Frontal cortex (tissue), 4 donors: ENCODE results near the gene CEP97. TPM values are rescaled to one million over a fixed set of nuclear protein-coding genes. Genes with fewer than 3 reads are reported as not detected.
"Not testable (repeated sequence)": the region's sequence is repeated elsewhere in the genome, so short reads cannot be mapped to it uniquely, and the experiment has no call there.

Experiments used
- DNase-seq, 2 donors: peaks; one replicate each; pipeline ENCODE4 v3.0.0; 2012; ENCODE audit warnings: low spot score in 2 of 2
- FAIRE-seq: peaks from 2 replicates; lab custom pipeline; 2012; peaks lifted over from hg19 to GRCh38; lab: Jason Lieb, UNC
- total RNA-seq: library from RNA; depleted of rRNA; stranded (reverse); fragments of >200 nt; gene quantifications from one replicate; pipeline ENCODE4 v1.2.3, GENCODE V29; 2014
- donor health status: control.
- donor health status: control.
- donor health status: control.

Gene CEP97
- total RNA-seq, 1 donor from 2014 or later = 72.2 TPM

DNA sequence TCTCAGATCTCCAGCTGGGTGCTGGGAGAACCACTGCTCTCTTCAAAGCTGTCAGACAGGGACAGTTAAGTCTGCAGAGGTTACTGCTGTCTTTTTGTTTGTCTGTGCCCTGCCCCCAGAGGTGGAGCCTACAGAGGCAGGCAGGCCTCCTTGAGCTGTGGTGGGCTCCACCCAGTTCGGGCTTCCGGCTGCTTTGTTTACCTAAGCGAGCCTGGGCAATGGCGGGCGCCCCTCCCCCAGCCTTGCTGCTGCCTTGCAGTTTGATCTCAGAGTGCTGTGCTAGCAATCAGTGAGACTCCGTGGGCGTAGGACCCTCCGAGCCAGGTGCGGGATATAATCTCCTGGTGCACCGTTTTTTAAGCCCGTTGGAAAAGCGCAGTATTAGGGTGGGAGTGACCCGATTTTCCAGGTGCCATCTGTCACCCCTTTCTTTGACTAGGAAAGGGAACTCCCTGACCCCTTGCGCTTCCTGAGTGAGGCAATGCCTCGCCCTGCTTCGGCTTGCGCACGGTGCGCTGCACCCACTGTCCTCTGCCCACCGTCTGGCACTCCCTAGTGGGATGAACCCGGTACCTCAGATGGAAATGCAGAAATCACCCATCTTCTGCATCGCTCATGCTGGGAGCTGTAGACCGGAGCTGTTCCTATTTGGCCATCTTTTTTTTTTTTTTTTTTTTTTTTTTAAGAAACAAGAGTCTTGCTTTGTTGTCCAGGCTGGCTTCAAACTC is 29.1 kb downstream of the CEP97 start:
- FAIRE-seq, DNase-seq: not testable (repeated sequence)

DNA sequence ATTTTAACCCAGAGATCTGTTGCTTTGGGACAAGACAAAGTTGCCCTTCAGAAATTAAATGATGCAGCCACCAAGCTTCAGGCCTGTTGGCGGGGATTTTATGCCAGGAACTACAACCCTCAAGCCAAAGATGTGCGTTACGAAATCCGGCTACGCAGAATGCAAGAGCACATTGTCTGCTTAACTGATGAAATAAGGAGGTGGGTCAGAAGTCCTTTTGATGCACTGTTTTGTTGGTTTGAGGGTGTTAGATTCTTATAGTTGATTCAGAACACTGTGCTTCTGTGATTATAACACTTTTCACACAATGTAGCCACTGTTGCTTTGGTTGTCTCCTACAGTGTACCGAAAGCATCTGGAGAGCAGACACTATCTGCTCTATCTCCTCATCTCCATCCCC is 33.8 kb downstream of the CEP97 start:
- DNase-seq (no peak), FAIRE-seq (no peak)

DNA sequence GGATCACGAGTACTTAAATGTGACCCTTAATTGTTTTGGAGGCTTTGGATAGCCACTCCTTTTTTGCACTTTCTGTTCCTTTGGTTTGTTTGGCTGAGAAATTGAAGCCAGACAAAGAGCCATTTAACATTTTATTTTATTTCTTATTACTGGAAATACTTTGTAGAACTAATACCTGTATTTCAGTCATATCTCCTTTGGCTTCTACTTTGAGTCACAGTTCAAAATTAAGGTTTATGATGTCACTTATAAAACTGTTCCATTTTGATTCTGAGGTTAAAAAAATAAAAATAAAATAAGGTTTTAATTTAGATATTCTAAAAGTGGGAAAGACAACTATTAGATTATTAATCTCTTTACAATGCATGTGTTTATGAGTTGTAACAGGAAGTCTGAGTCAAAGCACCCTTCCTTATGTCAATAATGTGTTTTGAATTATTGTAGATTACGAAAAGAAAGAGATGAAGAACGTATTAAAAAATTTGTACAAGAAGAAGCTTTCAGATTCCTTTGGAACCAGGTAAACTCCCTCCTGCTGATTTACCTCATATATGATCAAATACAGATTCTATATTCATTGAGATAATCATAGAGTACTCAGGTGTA is 37.7 kb downstream of the CEP97 start:
- DNase-seq (no peak), FAIRE-seq (peak; percentile 63)

DNA sequence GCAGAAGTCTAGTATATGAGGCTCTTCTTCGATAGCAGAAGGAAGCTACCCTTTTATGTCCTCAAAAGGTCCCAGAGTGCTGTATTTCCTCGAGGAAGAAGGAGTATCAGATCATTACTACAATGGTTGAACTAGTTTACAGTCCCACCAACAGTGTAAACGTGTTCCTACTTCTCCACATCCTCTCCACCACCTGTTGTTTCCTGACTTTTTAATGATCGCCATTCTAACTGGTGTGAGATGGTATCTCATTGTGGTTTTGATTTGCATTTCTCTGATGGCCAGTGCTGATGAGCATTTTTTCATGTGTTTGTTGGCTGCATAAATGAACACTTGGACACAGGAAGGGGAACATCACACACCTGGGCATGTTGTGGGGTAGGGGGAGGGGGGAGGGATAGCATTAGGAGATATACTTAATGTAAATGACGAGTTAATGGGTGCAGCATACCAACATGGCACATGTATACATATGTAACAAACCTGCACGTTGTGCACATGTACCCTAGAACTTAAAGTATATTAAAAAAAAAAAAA is 53.4 kb downstream of the CEP97 start:
- not testable (repeated sequence) for DNase-seq, FAIRE-seq

DNA sequence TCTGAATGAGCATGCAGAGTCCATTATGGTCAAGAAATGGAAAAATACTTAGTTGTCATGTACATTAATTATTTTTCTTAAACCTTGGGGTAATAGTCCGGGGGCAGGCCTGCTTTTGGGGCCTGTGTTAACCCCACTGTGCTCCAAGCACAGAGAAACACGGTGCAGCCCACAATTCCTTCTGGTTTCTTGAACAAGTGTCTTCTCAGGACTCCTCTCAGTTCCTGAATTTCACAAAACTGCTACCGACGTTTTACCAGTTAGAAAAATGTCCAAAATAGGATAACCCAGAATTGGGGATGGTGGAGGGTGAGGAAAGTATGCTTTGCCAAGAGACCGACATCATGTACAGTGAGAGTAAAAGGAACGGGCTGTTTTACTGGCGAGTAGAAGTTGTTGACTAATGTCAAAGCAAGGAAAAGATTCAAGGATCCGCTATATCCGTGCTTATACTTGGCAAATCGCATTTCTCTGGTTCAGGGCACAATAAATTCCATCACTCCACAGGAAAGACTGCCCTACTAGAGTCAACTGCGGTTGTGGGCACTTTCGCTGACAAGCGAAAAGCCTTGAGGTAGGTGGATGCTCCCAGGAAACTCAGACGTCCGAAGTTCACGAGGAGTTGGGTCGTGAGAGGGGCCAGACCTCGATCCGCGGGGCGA is 54.1 kb downstream of the CEP97 start:
- DNase-seq (peak in 1 of 2 donors; percentile 10), FAIRE-seq (no peak)

DNA sequence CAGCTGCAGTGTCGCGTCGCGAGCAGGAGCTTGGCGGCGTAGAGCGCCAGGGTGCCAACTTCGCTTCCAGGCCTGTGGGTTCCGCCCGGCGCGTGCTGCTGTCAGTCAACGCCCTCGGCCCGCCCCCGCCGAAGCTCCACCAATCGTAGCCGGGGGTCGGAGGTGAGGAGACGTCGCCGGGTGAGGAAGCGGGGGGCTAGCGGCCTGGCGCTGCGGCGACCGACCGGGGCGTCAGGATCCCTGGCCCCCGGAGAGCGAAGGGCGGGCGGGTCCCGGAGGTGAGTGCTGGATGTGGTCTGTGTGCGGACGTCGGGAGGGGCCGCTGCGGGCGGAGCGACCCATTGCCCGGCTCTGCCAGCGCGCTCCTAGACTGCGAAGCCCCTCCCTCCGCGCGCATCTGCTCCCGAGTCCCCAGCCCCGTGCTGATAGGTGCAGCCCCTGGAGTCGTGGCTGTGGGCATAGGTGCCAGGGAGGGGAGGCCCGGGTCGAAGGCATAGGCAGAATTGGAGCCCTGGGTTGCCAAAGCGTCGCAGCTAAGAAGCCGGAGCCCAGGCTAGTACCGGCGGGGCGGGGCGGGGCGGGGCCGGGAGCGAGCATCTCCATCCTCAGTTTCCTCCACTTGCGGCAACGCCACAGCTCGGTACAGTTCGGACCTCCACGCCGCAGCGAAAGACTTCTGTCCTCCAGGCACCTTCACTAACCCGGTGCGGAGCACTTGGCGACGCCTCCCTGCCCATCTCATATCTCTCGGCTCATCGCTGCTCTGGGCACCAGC is 54.8 kb downstream of the CEP97 start, which contains the start of gene NXPE3:
Gene NXPE3 (plus strand): TSS at position 165 of the 775 bp plus-strand sequence. CDS start 6,386 bp downstream, outside the sequence.
- DNase-seq = peak; percentile 82 to 86
- FAIRE-seq = no peak

DNA sequence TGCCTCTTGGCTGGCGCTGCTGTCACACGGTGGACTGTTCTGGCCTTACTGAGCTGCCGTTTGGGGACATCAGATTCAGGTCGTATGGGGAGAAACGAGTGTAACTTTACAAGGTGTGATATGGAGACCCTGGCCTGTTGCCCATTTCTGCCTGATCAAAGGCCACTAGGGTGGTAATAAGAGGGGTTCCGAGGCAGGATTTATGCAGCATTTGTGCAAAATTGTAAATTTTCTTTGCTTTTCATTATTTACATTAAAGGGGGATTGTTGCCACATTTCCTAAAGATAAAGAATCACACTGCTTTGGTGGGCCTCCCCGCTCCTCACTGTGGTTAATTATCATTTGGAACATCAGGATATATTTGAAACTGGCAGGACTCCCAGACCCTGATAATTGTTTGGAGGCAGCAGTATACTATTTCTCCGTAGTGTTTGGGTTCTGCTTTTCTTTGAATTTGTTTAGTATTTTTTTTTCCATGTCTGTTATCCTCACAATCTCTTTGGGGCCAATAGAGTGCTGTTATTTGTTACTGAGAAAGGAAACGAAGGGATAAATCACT is 55.5 kb downstream of the CEP97 start:
- DNase-seq = no peak
- no peak for FAIRE-seq

DNA sequence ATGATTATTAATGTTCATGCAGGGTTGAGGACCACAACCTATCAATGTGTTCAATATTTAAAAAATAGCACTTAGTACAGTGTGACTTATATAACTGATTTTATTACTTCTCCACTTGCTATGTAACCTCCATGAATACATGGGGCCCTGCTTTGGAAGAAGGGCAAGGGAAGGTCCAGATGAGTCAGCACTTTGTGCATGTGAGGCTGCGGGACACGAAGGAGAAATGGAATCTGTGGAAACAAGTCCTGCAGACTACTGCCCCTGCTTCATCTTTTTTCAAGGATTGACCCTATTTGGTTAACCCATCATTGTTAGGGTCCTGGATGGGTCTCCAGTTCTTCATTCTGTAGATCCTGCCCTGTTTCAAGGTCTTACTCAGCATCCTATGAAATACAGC is 56.2 kb downstream of the CEP97 start:
- DNase-seq (peak in 1 of 2 donors; percentile 22), FAIRE-seq (no peak)

DNA sequence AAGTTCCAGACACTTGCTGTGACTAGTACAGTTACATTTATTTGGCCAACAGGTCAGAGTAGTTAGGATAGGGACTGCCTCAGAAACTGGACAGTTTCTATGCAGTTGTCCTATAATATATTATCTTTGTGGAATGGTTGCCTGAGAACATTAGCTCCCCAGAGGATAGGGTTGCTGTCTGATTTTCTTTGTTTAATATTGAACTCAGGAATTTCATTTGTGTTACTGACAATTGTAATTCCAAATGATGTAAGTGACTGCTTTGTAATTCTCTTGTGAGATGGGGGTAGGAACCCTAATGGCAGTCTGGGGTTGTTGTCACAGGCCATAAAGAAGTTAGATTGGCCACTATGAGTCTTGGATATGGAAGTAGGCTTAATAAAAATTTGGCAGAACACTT is 56.8 kb downstream of the CEP97 start:
- no peak for DNase-seq
- no peak for FAIRE-seq

DNA sequence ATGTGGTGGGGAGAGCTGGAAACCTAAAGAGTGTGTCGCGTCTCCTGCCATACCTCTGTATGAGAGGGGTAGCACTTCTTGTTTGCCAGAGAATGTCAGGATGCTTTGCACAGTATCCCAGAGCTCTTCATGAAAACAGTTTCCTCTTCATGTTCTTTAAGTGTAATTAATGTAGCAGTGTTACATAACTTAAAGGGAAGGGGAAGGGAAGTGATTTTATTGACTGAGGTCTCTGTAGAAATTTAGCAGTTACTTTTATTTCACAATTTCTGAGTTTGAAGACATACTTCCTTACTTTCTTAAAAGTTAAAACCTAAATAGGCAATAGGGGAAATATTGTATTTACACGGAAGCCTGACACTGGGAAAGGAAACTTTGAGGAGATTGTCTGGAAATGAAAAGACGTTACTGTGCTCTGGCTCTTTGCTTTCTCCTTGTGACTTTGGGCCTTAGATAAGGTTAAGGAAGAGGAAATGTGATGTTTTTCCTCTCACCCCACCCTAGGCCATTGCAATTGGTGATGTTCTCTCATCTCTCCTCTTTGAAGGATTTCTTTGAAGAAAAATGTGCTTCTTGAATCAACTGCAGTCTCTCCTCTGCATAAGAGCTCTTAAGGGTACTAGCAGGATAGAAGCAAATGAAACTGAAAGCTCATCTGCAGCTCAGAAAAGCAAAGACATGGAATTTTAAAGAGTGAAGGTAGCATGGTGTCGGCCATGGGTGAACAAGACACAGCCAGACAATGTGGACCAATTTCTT is 60.6 kb downstream of the CEP97 start:
- DNase-seq (no peak), FAIRE-seq (no peak)

DNA sequence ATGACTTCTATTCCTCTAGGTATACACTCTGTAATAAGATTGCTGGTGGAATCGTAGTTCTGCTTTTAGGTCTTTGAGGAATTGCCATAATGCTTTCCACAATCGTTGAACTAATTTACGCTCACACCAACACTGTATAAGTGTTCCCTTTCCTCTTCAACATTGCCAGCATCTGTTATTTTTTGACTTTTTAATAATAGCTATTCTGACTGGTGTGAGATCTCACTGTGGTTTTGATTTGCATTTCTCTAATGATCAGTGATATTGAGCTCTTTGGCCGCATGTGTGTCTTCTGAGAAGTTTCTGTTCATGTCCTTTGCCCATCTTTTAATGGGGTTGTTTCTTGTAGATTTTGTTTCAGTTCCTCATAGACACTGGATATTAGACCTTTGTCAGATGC is 67.4 kb downstream of the CEP97 start:
- DNase-seq (no peak), FAIRE-seq (no peak)

DNA sequence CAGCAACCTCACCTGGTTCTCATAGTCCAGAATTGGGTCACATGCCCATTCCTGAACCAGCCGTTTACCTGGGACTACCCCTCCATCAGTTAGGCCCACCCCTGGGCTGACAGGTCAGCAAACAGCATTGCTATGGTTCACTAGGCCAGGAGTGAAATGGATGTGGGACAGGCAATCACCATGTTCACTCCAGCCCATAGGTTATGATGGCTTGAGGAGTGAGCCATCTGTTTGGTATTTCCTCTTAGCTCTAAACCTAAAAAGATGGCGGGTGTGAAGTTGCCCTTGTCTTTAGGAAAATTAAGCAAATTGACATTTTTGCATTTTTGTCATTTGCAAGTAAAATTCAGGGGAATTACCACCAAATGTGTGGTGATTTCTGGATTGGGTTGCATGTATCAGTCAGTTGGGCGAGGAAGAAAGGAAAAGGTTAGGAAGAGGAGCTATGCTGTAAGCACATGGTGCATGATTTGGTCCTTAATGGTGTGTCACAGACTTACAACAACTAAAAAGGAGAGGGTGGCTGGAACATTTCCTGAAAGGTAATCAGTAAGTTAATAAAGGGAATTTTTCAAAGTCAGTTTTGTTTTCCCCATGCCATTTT is 71.8 kb downstream of the CEP97 start:
- no peak for FAIRE-seq
- DNase-seq = no peak

DNA sequence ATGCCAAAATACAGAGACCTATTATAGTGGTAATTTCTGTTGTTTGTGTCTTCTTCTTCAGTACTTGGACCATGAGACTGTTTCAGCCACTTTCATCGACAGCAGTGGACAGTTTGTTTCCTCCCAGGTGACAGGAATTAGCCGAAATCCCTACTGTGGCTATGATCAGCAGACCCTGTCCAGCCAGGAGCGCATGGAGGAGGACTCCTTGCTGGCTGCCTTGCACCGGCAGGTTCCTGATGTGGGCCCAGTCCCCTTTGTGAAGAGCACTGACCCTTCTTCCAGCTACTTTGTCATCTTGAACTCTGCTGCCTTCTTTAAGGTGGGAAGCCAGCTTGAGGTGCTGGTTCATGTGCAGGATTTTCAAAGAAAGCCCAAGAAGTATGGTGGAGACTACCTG is 76.8 kb downstream of the CEP97 start:
- DNase-seq (no peak), FAIRE-seq (no peak)

DNA sequence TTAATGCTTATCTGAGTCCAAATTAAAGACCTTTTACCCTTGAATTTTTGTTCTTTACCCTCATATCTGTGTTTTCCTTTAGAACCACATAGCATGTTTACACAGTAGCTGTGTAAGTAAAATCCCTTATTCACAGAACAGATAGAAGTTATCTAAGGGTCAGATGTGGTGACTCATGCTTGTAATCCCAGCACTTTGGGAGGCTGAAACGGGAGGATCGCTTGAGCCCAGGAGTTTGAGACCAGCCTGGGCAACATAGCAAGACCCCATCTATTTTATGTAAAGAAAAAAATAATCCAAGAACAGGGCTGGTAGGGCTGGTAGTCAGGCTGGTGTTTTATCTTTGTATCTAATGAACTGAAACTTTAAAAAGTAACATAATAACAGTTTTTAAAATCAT is 77.8 kb downstream of the CEP97 start:
- FAIRE-seq (no peak), DNase-seq (no peak)

DNA sequence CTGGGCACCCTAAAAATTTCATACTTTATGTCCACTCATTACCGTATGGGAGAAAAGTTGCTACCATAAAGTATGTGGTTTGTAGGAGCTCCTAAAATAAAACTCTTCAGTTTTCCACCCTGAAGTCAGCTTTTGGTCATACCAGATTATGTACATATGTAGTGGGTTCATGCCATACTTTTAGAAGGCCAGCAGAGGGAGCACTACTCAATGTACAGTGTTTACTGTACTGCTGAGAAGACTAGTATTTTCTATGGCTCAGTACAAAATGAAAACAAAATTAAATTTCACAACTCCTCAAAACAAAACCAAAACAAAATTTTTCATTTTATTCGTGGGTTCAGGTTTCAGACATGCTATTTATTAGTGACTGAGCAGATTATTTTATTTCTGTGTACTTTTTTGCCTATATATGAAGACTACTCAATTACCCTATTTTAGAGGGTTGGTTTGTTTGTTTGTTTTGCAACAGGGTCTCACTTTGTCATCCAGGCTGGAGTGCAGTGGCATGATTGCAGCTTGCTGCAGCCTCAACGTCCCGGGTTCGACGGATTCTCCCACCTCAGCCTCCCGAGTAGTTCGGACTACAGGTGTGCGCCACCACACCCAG is 78.9 kb downstream of the CEP97 start:
- FAIRE-seq (peak; percentile 96), DNase-seq (no peak)

DNA sequence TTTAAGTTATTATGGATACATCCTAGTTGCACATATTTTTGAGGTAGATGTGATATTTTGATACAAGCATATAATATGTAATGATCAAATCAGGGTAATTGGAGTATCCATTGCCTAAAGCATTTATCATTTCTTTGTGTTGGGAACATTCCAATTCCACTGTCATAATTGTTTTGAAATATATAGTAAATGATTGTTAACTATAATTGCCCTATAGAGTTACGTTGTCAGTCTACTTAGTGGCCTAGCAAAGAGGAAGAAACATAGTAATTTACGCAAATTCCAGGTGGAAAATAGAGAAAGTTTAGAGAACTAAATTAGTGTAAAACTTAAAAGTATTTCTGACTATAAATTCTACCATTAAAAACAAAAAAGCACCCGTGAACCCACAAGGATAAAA is 79.5 kb downstream of the CEP97 start:
- FAIRE-seq (no peak), DNase-seq (no peak)

DNA sequence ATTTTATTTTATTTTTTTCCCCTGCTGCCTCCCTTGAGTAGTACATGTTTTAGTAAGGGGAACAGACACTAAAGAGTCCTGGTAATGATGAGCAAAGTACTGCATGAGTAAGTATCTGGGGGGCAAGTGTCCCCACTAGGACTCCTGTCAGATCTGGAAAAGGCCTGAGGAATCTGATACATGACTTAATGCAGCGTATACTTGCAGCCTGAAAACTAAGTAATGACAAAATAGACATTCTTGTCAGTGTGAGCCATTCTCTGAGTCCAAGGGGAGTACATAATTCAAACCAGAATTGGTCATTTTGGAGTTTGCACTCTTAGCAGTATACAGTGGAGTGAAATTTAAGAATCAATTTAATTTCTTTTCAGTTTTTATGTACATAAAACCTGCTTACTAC is 82.1 kb downstream of the CEP97 start:
- FAIRE-seq (no peak), DNase-seq (no peak)

DNA sequence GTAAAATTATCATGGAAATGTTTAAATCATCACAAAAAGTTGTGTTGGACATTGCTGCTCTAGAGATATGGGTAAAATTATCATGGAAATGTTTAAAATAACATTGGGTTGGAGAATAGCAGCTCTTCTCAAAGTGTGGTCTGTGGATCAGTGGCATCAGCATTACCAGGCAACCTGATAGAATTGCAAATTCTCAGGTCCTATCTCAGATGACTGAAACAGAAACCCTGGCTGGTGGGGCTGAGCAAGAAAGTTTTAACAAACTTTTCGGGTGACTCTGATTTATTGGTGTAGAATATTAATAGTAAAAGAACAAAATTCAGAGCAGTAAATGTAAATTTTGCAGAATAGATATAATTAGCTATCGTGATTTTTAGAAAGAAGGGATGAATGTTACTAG is 83.5 kb downstream of the CEP97 start:
- no peak for DNase-seq
- no peak for FAIRE-seq
